ENCODE measurements around the gene TGFB1.
"Not testable (repeated sequence)": the region's sequence is repeated elsewhere in the genome, so short reads cannot be mapped to it uniquely, and the experiment has no call there.

Gene TGFB1

GRCh38 chr19:41300555-41300954 is 53.2 kb downstream of the TGFB1 start:
- Histone ChIP-seq H3K9me3 (ENCODE audit: control insufficient read depth, insufficient read depth, low read length) (no peaks in the 10 kb centered on the region), H3K9ac (ENCODE audit: low read depth, low read length) (no peak overlapping the region)

DNA sequence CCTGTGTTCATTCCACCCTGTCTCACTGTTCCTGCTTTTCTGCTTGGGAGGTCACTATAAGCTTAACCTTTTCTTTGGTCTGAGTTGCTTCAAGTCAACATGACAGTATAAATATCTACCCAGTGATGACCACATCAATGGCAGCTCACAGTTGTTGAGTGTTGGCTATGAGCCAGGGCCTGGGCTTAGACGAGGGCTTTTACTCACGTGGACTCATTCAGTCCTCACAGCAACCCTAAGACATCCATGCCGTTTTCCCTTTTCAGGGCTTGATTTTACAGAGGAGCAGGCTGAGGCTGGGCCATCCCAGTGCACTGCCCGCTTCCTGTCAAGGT is 54.0 kb downstream of the TGFB1 start:
- H3K9me3 ChIP-seq (ENCODE audit: control insufficient read depth, insufficient read depth, low read length) = no peaks in the 10 kb centered on the region
- H3K4me1 ChIP-seq (ENCODE audit: insufficient read depth, low read length) = no peaks in the 10 kb centered on the region
- no peak overlapping the region for H3K9ac ChIP-seq (ENCODE audit: low read depth, low read length)
- peaks cover 77% of the 10 kb centered on the region for H3K36me3 ChIP-seq (ENCODE audit: insufficient read depth, low read length)

More at GRCh38 chr19:41300555-41300954, 53.2 kb downstream of the TGFB1 start:
- Histone ChIP-seq H3K4me1 (ENCODE audit: insufficient read depth, low read length) (no peaks in the 10 kb centered on the region), H3K36me3 (ENCODE audit: insufficient read depth, low read length) (peaks cover 75% of the 10 kb centered on the region)

GRCh38 chr19:41299046-41299754 is 54.5 kb downstream of the TGFB1 start:
- Histone ChIP-seq H3K9me3 (ENCODE audit: control insufficient read depth, insufficient read depth, low read length) (no peaks in the 10 kb centered on the region), H3K9ac (ENCODE audit: low read depth, low read length) (no peak overlapping the region), H3K36me3 (ENCODE audit: insufficient read depth, low read length) (peaks cover 77% of the 10 kb centered on the region), H3K4me1 (ENCODE audit: insufficient read depth, low read length) (no peaks in the 10 kb centered on the region)

DNA sequence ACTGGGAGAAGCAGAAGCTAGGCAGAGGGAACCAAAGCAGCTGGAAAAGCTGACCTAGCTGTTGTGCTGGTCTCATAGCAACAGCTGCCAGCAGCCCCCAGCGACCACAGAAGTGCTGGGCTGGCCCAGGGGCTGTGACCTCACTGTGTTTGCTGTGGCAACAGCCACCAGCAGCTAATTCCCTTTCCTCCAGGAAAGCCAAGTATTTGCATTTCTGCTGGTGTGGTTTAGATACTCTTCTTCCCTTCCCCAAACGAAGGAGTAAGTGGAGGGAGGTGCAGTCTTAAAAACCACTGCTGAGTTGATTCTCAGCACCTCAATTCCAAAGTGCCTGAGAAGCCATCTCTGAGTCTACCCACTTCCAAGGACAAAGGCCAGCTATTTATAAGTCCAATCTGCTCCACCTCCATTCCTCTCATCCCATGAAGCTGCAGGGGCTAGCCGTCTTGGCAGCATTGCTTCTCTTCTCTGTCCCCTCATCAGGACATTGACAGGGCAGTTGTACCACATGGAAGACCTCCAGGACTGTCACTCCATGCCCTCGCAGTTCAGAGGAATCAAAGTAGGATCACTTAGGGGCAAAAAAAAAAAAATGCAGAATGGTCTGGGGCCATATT is 55.3 kb downstream of the TGFB1 start:
- Histone ChIP-seq H3K9me3 (ENCODE audit: control insufficient read depth, insufficient read depth, low read length) (no peaks in the 10 kb centered on the region), H3K36me3 (ENCODE audit: insufficient read depth, low read length) (peaks cover 77% of the 10 kb centered on the region), H3K4me1 (ENCODE audit: insufficient read depth, low read length) (no peaks in the 10 kb centered on the region), H3K9ac (ENCODE audit: low read depth, low read length) (no peak overlapping the region)

DNA sequence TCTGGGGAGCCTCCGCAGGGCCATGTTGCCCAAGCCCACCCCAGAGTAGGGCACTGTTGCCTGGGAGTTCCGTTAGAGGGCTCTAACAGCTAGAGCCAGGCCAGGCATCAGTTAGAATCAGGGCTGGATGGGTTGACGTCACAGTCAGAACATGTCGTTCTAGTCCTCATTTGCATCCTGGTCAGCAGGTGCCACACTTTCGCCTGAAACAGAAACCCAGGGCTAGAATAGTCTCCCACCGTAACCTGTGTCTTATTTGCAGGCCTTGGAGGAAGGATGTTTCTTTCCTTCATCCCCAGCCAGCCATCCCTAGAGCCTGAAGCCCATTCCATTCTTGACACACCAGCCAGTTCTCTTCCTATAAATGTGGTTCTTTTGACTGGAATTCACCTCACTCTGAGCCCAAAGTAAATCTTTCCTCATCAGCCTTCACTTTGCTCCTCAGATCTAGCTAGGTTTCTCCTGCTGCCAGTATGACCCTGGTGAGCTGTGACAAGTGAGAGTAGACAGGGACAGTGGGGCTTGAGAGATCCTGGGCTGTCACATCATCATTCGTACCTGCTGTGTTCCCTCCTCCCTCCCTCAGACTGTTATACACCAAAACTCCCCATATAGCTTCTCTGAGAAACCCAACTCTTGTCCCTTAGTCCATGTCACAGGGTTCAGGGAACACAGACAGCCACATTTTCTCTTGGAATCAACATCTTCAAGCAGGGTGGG is 55.9 kb downstream of the TGFB1 start:
- H3K9ac ChIP-seq (ENCODE audit: low read depth, low read length) = no peak overlapping the region
- no peaks in the 10 kb centered on the region for H3K4me1 ChIP-seq (ENCODE audit: insufficient read depth, low read length)
- peaks cover 80% of the 10 kb centered on the region for H3K36me3 ChIP-seq (ENCODE audit: insufficient read depth, low read length)
- no peaks in the 10 kb centered on the region for H3K9me3 ChIP-seq (ENCODE audit: control insufficient read depth, insufficient read depth, low read length)

GRCh38 chr19:41296433-41296871 is 57.3 kb downstream of the TGFB1 start:
- H3K9me3 ChIP-seq (ENCODE audit: control insufficient read depth, insufficient read depth, low read length) = no peaks in the 10 kb centered on the region
- H3K4me1 ChIP-seq (ENCODE audit: insufficient read depth, low read length) = no peaks in the 10 kb centered on the region
- no peak overlapping the region for H3K9ac ChIP-seq (ENCODE audit: low read depth, low read length)
- H3K36me3 ChIP-seq (ENCODE audit: insufficient read depth, low read length) = peaks cover 87% of the 10 kb centered on the region

DNA sequence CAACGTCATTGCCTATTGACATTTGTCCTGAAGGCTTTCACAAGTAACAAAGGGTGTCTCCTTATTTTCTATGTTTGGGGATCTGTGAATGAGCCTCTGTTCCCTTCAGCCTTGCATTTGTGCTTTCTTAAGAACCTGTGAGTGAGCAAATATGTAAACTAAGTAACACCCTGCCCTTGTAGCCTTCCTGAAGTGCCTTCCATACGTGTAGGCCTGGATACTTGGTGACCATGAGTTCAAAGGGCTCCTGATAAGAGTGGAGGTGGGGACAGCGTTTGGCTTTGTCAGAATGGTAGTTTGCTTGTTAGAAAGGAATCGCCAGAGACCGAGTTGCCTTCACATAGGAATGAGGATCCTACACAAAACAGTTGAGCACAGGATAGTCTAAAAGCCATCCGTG is 58.2 kb downstream of the TGFB1 start:
- H3K4me1 ChIP-seq (ENCODE audit: insufficient read depth, low read length) = no peaks in the 10 kb centered on the region
- H3K36me3 ChIP-seq (ENCODE audit: insufficient read depth, low read length) = peaks cover 86% of the 10 kb centered on the region
- H3K9ac ChIP-seq (ENCODE audit: low read depth, low read length) = no peak overlapping the region
- no peaks in the 10 kb centered on the region for H3K9me3 ChIP-seq (ENCODE audit: control insufficient read depth, insufficient read depth, low read length)

DNA sequence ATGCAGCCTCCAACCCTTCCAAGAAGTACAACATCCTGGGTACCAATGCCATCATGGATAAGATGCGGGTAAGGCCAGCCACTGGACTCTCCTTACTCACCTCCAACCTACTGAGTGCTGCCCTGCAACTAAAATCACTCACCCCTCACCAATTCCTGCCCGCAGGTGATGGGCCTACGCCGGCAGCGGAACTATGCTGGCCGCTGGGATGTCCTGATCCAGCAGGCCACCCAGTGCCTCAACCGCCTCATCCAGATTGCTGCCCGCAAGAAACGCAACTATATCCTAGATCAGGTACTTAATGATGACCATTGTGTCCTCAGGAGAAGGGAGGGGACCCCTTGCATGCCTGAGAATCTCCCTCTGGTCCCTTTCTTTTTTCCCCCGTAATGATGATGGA is 59.3 kb downstream of the TGFB1 start:
- Histone ChIP-seq H3K9me3 (ENCODE audit: control insufficient read depth, insufficient read depth, low read length) (no peaks in the 10 kb centered on the region), H3K36me3 (ENCODE audit: insufficient read depth, low read length) (peaks cover 82% of the 10 kb centered on the region), H3K4me1 (ENCODE audit: insufficient read depth, low read length) (no peaks in the 10 kb centered on the region), H3K9ac (ENCODE audit: low read depth, low read length) (no peak overlapping the region)

GRCh38 chr19:41289814-41290213 is 63.9 kb downstream of the TGFB1 start:
- Histone ChIP-seq H3K36me3 (ENCODE audit: insufficient read depth, low read length) (peaks cover 72% of the 10 kb centered on the region), H3K4me1 (ENCODE audit: insufficient read depth, low read length) (peaks cover 12% of the 10 kb centered on the region; the same call in 1 of the 2 replicates)
- H3K9ac ChIP-seq (ENCODE audit: low read depth, low read length); H3K9me3 ChIP-seq (ENCODE audit: control insufficient read depth, insufficient read depth, low read length): not testable (repeated sequence)

DNA sequence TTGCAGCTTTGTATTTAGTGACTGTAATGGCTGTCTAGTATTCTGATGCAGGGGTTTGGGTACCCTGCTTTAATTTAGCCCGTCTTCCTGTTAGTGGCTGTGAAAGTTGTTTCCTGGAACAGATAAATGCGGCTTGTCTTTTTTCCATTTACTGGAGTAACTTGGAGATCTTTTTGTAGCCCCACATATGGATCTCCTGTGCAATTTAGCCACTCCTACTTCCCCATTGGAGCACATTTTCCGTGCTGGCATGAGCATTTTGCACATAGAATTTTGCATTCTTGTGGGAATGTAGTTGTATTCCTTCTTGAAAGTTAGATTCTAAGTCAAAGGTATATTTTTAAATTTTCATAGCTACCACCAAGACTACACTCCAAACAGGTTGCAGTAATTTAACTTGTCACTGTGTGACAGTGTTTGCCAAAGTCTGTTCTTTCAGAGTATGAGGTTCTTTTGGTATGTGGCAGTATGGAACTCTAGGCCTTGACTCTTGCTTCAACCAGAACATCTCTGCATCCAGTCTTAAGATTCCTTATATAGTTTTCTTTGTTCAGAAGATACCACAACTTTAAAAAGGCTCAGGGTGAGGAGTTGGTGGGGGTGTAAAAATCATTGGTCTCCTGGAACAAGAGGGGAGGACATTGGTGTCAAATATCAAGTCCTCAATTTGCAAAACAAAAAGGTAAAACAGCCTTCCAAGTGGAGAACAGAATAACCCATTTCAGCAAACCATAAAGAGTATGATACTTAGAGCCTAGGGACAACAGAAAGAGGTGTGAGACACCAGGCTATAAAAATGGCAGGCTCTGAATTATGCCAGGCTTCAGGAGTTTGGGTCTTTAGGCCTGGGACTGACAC is 64.8 kb downstream of the TGFB1 start:
- Histone ChIP-seq H3K36me3 (ENCODE audit: insufficient read depth, low read length) (peaks cover 70% of the 10 kb centered on the region), H3K9ac (ENCODE audit: low read depth, low read length) (no peak overlapping the region; the same call in 1 of the 2 replicates), H3K4me1 (ENCODE audit: insufficient read depth, low read length) (peaks cover 12% of the 10 kb centered on the region; the same call in 1 of the 2 replicates), H3K9me3 (ENCODE audit: control insufficient read depth, insufficient read depth, low read length) (no peaks in the 10 kb centered on the region)
